WERI-Rb-1 (cell line): Measurements from ENCODE around the gene SAXO1.

Source experiments
- DNase-seq: peaks from one replicate; pipeline ENCODE4 v3.0.0-alpha.2; 2020
- H3K27ac ChIP-seq: fragments of 250-450 bp; sonication (Bioruptor Pico); 2 replicates; pipeline ENCODE4 v1.5.1; 2020; ENCODE audit warnings: mild to moderate bottlenecking, moderate library complexity
- H3K27me3 ChIP-seq: fragments of 250-450 bp; sonication (Bioruptor Pico); 2 replicates; pipeline ENCODE4 v1.5.1; 2021; ENCODE audit warnings: mild to moderate bottlenecking, low read depth, moderate library complexity; ENCODE audit not compliant: insufficient read depth, severe bottlenecking
- H3K36me3 ChIP-seq: fragments of 250-450 bp; sonication (Bioruptor Pico); 2 replicates; pipeline ENCODE4 v1.5.1; 2020; ENCODE audit warnings: mild to moderate bottlenecking, moderate library complexity
- H3K4me3 ChIP-seq: 2 replicates; pipeline ENCODE4 v1.5.1; 2011; ENCODE audit warnings: low read depth, mild to moderate bottlenecking, control low read depth, low read length
- H3K9me3 ChIP-seq: fragments of 250-450 bp; sonication (Bioruptor Pico); 2 replicates; pipeline ENCODE4 v1.5.1; 2021; ENCODE audit warnings: mild to moderate bottlenecking, moderate library complexity; ENCODE audit not compliant: severe bottlenecking
- CTCF ChIP-seq: IDR thresholded peaks from 2 replicates; pipeline ENCODE4 v1.5.1; 2011; ENCODE audit warnings: low read depth, mild to moderate bottlenecking, control low read depth, inconsistent platforms, low read length

SAXO1 gene

DNA sequence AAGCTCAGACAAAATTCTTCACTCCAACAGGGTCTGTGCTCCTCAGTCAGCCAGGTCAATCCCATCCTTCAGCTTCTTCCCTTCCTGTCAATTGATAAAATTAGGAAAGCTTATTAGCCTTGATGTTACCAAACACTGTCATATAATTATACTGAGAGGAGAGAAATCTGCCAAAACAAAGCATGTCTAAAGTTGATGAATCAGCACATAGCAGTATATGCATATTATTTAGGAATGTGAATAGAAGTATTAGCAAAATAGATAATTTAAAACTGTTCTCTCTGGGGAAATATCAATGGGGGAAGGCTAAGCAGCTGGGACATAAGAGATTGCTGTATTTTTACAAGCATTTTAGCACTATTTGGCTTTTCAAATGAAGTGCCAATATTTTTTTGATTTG, 107.1 kb downstream of the SAXO1 start:
- Histone ChIP-seq H3K4me3 (no peak overlapping the region), H3K27ac (no peak overlapping the region), H3K36me3 (no peaks in the 10 kb centered on the region), H3K27me3 (no peaks in the 10 kb centered on the region), H3K9me3 (no peaks in the 10 kb centered on the region)
- no peak for TF ChIP-seq CTCF
- no peak for DNase-seq

- H3K36me3 ChIP-seq, result no peaks in the 10 kb centered on the region
- H3K9me3 ChIP-seq, result no peaks in the 10 kb centered on the region
- no peak overlapping the region for H3K27ac ChIP-seq
- no peaks in the 10 kb centered on the region for H3K27me3 ChIP-seq
- TF ChIP-seq CTCF, result no peak
- no peak overlapping the region for H3K4me3 ChIP-seq
- DNase-seq, result no peak
Observed at GRCh38 chr9:18923671-18924430, 109.2 kb downstream of the SAXO1 start.

DNA sequence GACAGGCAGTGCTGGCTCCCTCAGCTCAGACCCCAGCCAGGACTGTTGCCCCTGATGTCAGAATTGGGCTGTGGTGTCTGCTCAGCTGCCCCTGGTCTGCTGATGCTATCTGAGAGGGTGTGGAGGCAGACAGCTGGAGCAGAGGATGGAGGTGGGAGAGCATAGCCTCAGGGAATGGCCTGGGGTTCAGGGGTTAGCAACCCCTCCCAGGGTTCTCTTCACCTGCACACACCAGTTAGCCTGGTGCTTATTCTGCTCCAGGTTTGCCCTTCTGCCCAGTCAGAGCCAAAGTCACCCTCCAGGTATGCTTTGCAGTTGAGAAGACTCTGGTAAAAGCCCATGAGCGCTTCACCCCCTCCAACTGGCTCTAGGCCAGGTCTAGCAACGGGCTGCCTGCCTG, 109.8 kb downstream of the SAXO1 start:
- no peak for TF ChIP-seq CTCF
- no peak for DNase-seq
- Histone ChIP-seq H3K27ac (no peak overlapping the region), H3K36me3 (no peaks in the 10 kb centered on the region), H3K9me3 (no peaks in the 10 kb centered on the region), H3K27me3 (no peaks in the 10 kb centered on the region), H3K4me3 (no peak overlapping the region)

DNA sequence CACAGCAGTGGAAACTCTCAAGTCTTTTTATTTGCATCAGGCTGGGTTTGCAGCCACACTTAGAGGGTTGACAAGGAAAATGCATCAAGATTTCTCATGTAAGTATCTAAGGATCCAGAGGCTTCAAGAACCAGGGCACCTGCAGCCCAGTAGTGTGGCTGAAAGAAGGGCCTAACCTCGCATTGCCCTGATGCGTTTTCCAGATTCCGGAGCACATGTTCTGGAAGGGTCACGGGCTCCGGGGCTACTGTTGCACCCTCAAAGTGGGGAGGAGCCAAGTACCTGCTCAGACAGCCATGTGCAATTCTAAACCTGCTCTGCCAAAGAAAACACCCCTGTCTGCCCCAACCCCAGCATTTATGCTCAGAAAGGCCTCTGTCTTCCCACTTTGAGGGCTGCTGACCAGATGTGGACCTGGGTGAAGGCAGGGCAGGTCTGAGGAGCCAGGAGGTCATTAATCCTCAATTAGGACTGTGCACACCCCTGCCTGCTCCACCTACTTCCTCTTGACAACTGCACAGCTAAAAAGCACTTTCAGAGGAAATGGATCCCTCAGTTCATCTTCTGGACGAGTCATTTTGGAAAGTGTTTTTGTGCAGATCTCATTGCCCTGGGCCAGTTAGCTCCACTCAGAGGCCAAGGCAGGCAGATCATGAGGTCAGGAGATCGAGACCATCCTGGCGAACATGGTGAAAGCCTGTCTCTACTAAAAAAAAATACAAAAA, 110.7 kb downstream of the SAXO1 start:
- TF ChIP-seq CTCF, result no peak
- H3K36me3 ChIP-seq, result no peaks in the 10 kb centered on the region
- no peaks in the 10 kb centered on the region for H3K27me3 ChIP-seq
- no peaks in the 10 kb centered on the region for H3K9me3 ChIP-seq
- no peak overlapping the region for H3K27ac ChIP-seq
- DNase-seq, result no peak
- no peak overlapping the region for H3K4me3 ChIP-seq

- Histone ChIP-seq H3K9me3 (no peaks in the 10 kb centered on the region), H3K4me3 (no peak overlapping the region), H3K27ac (no peak overlapping the region), H3K27me3 (no peaks in the 10 kb centered on the region), H3K36me3 (no peaks in the 10 kb centered on the region)
- no peak for DNase-seq
- TF ChIP-seq CTCF, result no peak
Observed at GRCh38 chr9:18921366-18922075, 111.5 kb downstream of the SAXO1 start.
